Fibroblast of the aortic adventitia (primary cell): ENCODE results near the gene KCNIP2. TPM values are rescaled to one million over a fixed set of nuclear protein-coding genes. Genes with fewer than 3 reads are reported as not detected.

ENCODE experiments used
- DNase-seq: peaks from one replicate; pipeline ENCODE4 v3.0.0-alpha.2; 2010; ENCODE audit warnings: low read depth
- H3K4me3 ChIP-seq: 2 replicates; pipeline ENCODE4 v1.5.1; 2011; ENCODE audit warnings: low read depth, mild to moderate bottlenecking, control low read depth, low read length, moderate library complexity
- CTCF ChIP-seq: IDR thresholded peaks from 2 replicates; pipeline ENCODE4 v1.5.1; 2011; ENCODE audit warnings: mild to moderate bottlenecking, low read length, control low read depth, inconsistent platforms; ENCODE audit not compliant: insufficient read depth
- total RNA-seq: library from RNA; depleted of rRNA; stranded (reverse); fragments of >200 nt; gene quantifications from 2 replicates; pipeline ENCODE4 v1.2.3, GENCODE V29; 2012; ENCODE audit warnings: low replicate concordance

KCNIP2 gene
- 0.82 and 1.2 TPM in 2 replicates for total RNA-seq

GRCh38 chr10:101843032-101844021, at the start of gene KCNIP2:
Gene KCNIP2, minus strand, starts transcription at chr10:101843800. Its CDS starts 232 bp downstream, at chr10:101843568.
- no peak within 1 kb of the TSS for H3K4me3 ChIP-seq
- no peak for DNase-seq
- TF ChIP-seq CTCF = peak; percentile 37

GRCh38 chr10:101892782-101893391, 49.3 kb upstream of the KCNIP2 start:
- TF ChIP-seq CTCF = no peak
- H3K4me3 ChIP-seq = no peak overlapping the region
- DNase-seq = no peak

GRCh38 chr10:101889256-101890210, 45.9 kb upstream of the KCNIP2 start:
- peak; percentile 93 for TF ChIP-seq CTCF
- peak; percentile 85 for DNase-seq
- H3K4me3 ChIP-seq = no peak overlapping the region

- H3K4me3 ChIP-seq = no peak overlapping the region
- no peak for TF ChIP-seq CTCF
- DNase-seq = no peak
Observed at GRCh38 chr10:101888251-101888949, 44.8 kb upstream of the KCNIP2 start.

- no peak for TF ChIP-seq CTCF
- no peak overlapping the region for H3K4me3 ChIP-seq
- DNase-seq = no peak
Observed at GRCh38 chr10:101887775-101888174, 44.2 kb upstream of the KCNIP2 start.
